Parathyroid adenoma (tissue), 2 donors: ENCODE results near the gene MMP17.

Experiments
- H2AFZ ChIP-seq: fragments of 300-600 bp; sonication (generic); one replicate; pipeline ENCODE4 v1.7.0; 2017; ENCODE audit warnings: antibody characterized with exemption, mild to moderate bottlenecking
- H3K27ac ChIP-seq: fragments of 300-600 bp; sonication (generic); one replicate; pipeline ENCODE4 v1.7.0; 2017
- H3K27me3 ChIP-seq: fragments of 300-600 bp; sonication (generic); one replicate; pipeline ENCODE4 v1.7.0; 2017; ENCODE audit warnings: low read length; ENCODE audit not compliant: control insufficient read depth, insufficient read depth
- H3K36me3 ChIP-seq: fragments of 300-600 bp; sonication (generic); one replicate; pipeline ENCODE4 v1.7.0; 2017; ENCODE audit warnings: low read length; ENCODE audit not compliant: control insufficient read depth, insufficient read depth
- H3K4me1 ChIP-seq: fragments of 300-600 bp; sonication (generic); one replicate; pipeline ENCODE4 v1.7.0; 2017; ENCODE audit warnings: control low read depth
- H3K4me2 ChIP-seq: fragments of 300-600 bp; sonication (generic); one replicate; pipeline ENCODE4 v1.7.0; 2017; ENCODE audit warnings: low read length
- H3K4me3 ChIP-seq: fragments of 300-600 bp; sonication (generic); one replicate; pipeline ENCODE4 v1.7.0; 2017; ENCODE audit warnings: low read depth, low read length
- H3K79me2 ChIP-seq: fragments of 300-600 bp; sonication (generic); one replicate; pipeline ENCODE4 v1.7.0; 2017; ENCODE audit warnings: control low read depth
- H3K9ac ChIP-seq: fragments of 300-600 bp; sonication (generic); one replicate; pipeline ENCODE4 v1.7.0; 2017; ENCODE audit warnings: mild to moderate bottlenecking
- H3K9me3 ChIP-seq: fragments of 300-600 bp; sonication (generic); one replicate; pipeline ENCODE4 v1.7.0; 2017; ENCODE audit warnings: low read length; ENCODE audit not compliant: control insufficient read depth
- TF ChIP-seq, protein P1 (sequence below): fragments of 300-600 bp; sonication (generic); IDR thresholded peaks from one replicate; pipeline ENCODE4 v1.7.0; 2017; ENCODE audit warnings: antibody characterized with exemption, mild to moderate bottlenecking
- donor health status: primary hyperparathyroidism.

Gene MMP17

DNA sequence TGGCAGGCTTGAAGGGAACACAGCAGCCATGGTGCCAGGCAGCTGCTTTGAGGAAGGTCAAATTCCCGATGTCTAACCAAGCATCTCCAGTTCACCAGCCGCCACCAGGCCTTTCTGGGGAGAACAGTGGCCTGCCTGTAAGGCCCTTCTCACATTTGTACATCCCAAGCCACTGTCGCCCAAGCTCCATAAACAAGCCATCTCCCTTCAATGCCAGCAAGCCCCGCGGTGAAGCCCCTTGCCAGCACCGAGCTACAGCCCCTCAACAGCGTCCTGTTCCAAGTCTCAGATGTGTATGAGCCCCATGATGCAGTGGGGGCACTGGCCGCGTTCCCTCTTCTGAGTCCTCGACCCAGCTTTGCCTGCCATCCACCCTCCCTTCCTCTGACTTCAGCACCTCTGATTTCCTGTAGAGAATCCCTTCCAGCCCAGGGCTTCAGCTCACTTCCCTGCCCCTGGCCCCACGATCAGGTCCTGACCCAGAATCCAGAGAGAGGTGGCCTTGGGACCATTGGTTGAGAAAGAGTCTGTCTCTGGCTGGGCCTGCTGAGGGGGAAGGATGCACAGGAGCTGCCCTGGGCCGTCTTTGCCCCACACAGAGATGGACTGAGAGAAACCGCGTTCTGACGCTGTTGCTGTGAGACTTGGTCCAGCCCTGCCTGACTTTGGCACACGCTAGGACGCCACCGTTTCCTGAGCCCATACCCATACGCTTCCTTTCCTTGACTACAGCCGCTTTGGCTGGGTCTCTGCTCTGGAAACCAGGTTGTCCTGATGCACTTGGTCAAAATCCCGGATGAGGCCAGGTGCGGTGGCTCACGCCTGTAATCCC is 1.9 kb upstream of the MMP17 start:
- Histone ChIP-seq H3K79me2 (no peaks in the 10 kb centered on the region), H3K27me3 (peaks cover 10% of the 10 kb centered on the region), H3K4me1 (peaks cover 4% of the 10 kb centered on the region), H3K36me3 (no peaks in the 10 kb centered on the region), H3K4me2 (no peak overlapping the region), H2AFZ (no peak overlapping the region), H3K9me3 (no peaks in the 10 kb centered on the region), H3K4me3 (no peak overlapping the region), H3K27ac (no peak overlapping the region), H3K9ac (no peak overlapping the region)
- TF ChIP-seq, protein P1, sequence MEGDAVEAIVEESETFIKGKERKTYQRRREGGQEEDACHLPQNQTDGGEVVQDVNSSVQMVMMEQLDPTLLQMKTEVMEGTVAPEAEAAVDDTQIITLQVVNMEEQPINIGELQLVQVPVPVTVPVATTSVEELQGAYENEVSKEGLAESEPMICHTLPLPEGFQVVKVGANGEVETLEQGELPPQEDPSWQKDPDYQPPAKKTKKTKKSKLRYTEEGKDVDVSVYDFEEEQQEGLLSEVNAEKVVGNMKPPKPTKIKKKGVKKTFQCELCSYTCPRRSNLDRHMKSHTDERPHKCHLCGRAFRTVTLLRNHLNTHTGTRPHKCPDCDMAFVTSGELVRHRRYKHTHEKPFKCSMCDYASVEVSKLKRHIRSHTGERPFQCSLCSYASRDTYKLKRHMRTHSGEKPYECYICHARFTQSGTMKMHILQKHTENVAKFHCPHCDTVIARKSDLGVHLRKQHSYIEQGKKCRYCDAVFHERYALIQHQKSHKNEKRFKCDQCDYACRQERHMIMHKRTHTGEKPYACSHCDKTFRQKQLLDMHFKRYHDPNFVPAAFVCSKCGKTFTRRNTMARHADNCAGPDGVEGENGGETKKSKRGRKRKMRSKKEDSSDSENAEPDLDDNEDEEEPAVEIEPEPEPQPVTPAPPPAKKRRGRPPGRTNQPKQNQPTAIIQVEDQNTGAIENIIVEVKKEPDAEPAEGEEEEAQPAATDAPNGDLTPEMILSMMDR = no peak

DNA sequence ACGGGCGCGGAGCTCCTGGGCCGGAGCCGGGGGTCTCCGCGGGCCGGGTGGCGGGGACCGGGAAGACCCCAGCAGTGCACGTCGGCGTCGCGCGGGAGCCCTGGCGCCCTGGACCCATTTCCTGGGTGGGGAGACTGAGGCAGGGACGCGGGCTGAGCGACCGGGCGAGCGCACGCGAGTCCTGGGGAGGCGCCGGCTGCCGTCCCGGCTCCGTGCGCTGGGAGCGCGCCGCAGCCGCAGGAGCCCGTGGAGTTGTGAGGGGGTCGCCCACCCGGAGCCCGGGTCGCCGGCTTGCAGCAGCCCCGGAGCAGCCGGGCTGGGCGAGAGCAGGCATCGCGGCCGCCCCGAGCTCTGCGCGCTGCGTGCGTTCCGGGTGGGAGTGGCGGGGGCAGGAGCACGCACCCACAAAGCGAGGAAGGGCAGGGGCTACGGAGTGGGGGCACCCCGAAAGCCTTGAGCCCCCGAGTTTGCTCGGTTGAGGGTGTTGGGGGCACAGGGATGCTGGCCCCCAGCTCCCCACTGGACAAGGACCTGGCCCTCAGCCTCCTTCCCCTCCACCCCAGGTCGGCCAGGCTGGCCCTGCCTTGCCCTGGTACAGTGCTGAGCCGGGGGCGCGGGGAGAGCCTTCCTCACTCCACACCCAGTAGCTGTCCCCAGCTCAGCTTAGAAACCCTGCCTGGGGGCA is 620 bp downstream of the MMP17 start:
- H3K27ac ChIP-seq = no peak overlapping the region
- peaks cover 4% of the 10 kb centered on the region for H3K4me1 ChIP-seq
- TF ChIP-seq, protein P1 = no peak
- H3K27me3 ChIP-seq = peaks cover 15% of the 10 kb centered on the region
- no peaks in the 10 kb centered on the region for H3K36me3 ChIP-seq
- H3K9me3 ChIP-seq = no peaks in the 10 kb centered on the region
- H3K79me2 ChIP-seq = no peaks in the 10 kb centered on the region
- H2AFZ ChIP-seq = peak overlapping the region; percentile 50
- H3K4me2 ChIP-seq = peak overlapping the region; percentile 17
- H3K9ac ChIP-seq = no peak overlapping the region
- H3K4me3 ChIP-seq = no peak overlapping the region

DNA sequence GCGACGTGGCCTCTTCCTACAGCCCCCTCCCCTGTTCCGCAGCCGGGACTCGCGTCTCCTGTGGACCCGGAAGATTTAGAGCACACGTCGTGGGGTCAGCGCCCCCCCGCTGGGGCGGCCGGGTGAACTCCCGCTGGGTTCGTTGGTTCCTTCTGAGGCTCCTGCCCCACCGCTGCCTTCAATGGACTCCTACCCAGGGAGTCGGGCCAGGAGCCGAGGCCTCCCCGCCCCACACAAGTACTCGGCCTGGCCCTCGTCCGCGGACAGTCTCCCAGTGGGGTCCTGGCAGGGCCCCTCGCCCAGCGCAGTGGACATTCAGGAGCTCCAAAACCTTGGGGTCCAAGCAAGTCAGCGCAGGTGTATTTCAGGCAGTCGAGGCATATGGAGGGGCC is 1.2 kb downstream of the MMP17 start:
- Histone ChIP-seq H3K4me3 (no peak overlapping the region), H3K4me2 (peak overlapping the region; percentile 17), H3K4me1 (peaks cover 4% of the 10 kb centered on the region), H3K9ac (no peak overlapping the region), H3K27ac (no peak overlapping the region), H3K79me2 (no peaks in the 10 kb centered on the region), H3K9me3 (no peaks in the 10 kb centered on the region), H3K27me3 (peaks cover 20% of the 10 kb centered on the region), H2AFZ (peak overlapping the region; percentile 50), H3K36me3 (no peaks in the 10 kb centered on the region)
- TF ChIP-seq, protein P1 = no peak

DNA sequence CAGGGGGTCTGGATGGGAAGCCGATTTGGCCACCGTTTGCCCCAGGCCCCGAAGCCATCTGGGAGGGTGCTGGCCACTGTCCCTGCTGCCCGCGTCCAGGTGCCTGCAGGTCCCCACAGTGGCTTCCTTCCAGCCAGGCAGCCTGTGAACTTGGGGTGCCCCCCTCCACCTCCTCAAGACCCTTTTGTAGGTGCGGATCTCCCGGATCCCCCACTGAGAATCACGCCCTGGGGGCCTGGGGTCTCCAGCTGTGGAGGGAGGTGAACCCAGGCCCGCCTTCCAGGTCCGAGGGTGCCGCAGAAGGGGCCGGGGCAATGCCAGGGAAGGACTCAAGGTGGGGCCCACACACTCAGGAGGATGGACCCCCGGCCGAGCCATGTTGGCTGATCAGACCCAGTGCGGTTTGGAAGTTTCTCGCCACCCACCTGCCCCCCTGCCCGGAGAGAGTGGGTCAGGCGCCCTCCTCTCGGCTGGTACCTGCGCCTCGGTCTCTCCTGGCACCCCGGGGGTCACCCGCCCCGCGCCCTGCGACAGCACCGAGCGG is 1.7 kb downstream of the MMP17 start:
- Histone ChIP-seq H3K4me1 (peaks cover 4% of the 10 kb centered on the region), H3K27me3 (peaks cover 20% of the 10 kb centered on the region), H3K9ac (no peak overlapping the region), H3K4me2 (peak overlapping the region; percentile 74), H3K36me3 (no peaks in the 10 kb centered on the region), H3K27ac (no peak overlapping the region), H3K4me3 (peak overlapping the region; percentile 31), H2AFZ (peak overlapping the region; percentile 56), H3K9me3 (no peaks in the 10 kb centered on the region), H3K79me2 (no peaks in the 10 kb centered on the region)
- TF ChIP-seq, protein P1 = no peak
